Astrocyte (in vitro differentiated cells and primary cell): Measurements from ENCODE around the gene ABCG2. TPM values are rescaled to one million over a fixed set of nuclear protein-coding genes. Genes with fewer than 3 reads are reported as not detected.
A peak's percentile ranks its signal among the peaks of the same experiment; 100 is the strongest.

Experiments used
- DNase-seq: peaks from one replicate; pipeline ENCODE4 v3.0.0-alpha.2; 2010; ENCODE audit warnings: low read depth
- FAIRE-seq: peaks from 2 replicates; lab custom pipeline; 2011; peaks lifted over from hg19 to GRCh38; lab: Jason Lieb, UNC
- H2AFZ ChIP-seq: 2 replicates; pipeline ENCODE4 v1.6.0; 2012; ENCODE audit warnings: low read depth, low read length, inconsistent platforms
- H3K27ac ChIP-seq: 2 replicates; pipeline ENCODE4 v1.5.1; 2011; ENCODE audit warnings: low read depth, low read length, inconsistent platforms
- H3K27me3 ChIP-seq: 2 replicates; pipeline ENCODE4 v1.6.0; 2011; ENCODE audit warnings: low read length, inconsistent platforms; ENCODE audit not compliant: insufficient read depth
- H3K36me3 ChIP-seq: 2 replicates; pipeline ENCODE4 v1.5.1; 2011; ENCODE audit warnings: low read length, inconsistent platforms; ENCODE audit not compliant: insufficient read depth
- H3K4me1 ChIP-seq: 2 replicates; pipeline ENCODE4 v1.5.1; 2011; ENCODE audit warnings: low read length, inconsistent platforms; ENCODE audit not compliant: insufficient read depth
- H3K4me2 ChIP-seq: 2 replicates; pipeline ENCODE4 v1.6.0; 2012; ENCODE audit warnings: low read length, inconsistent platforms
- H3K4me3 ChIP-seq: 2 replicates; pipeline ENCODE4 v1.5.1; 2011; ENCODE audit warnings: low read depth, mild to moderate bottlenecking, low read length, inconsistent platforms; ENCODE audit not compliant: insufficient read depth
- H3K79me2 ChIP-seq: 2 replicates; pipeline ENCODE4 v1.6.0; 2012; ENCODE audit warnings: mild to moderate bottlenecking, low read length, inconsistent platforms; ENCODE audit not compliant: insufficient read depth
- H3K9ac ChIP-seq: 2 replicates; pipeline ENCODE4 v1.6.0; 2012; ENCODE audit warnings: mild to moderate bottlenecking, low read length, inconsistent platforms
- H3K9me3 ChIP-seq: 2 replicates; pipeline ENCODE4 v1.5.1; 2012; ENCODE audit warnings: low read depth, mild to moderate bottlenecking, low read length, inconsistent platforms; ENCODE audit not compliant: insufficient read depth
- H4K20me1 ChIP-seq: 2 replicates; pipeline ENCODE4 v1.6.0; 2012; ENCODE audit warnings: low read length, inconsistent platforms; ENCODE audit not compliant: insufficient read depth
- H3K27ac Mint-ChIP-seq: one replicate; pipeline ENCODE4 v1.8.0; 2021; ENCODE audit warnings: mild to moderate bottlenecking, mixed read lengths; ENCODE audit not compliant: unreplicated experiment
- H3K27me3 Mint-ChIP-seq: one replicate; pipeline ENCODE4 v1.8.0; 2021; ENCODE audit warnings: low read depth, mixed read lengths; ENCODE audit not compliant: unreplicated experiment
- H3K36me3 Mint-ChIP-seq: one replicate; pipeline ENCODE4 v1.8.0; 2021; ENCODE audit warnings: low read depth, mixed read lengths; ENCODE audit not compliant: unreplicated experiment
- H3K4me1 Mint-ChIP-seq: one replicate; pipeline ENCODE4 v1.8.0; 2021; ENCODE audit warnings: low read depth, mixed read lengths; ENCODE audit not compliant: unreplicated experiment
- H3K4me3 Mint-ChIP-seq: one replicate; pipeline ENCODE4 v1.8.0; 2021; ENCODE audit warnings: mild to moderate bottlenecking, moderate library complexity, mixed read lengths; ENCODE audit not compliant: unreplicated experiment
- H3K9me3 Mint-ChIP-seq: one replicate; pipeline ENCODE4 v1.8.0; 2021; ENCODE audit warnings: mild to moderate bottlenecking, mixed read lengths; ENCODE audit not compliant: unreplicated experiment
- EZH2 ChIP-seq: IDR thresholded peaks from 2 replicates; pipeline ENCODE4 v1.6.1; 2012; ENCODE audit warnings: mild to moderate bottlenecking, low read length, inconsistent platforms; ENCODE audit not compliant: insufficient read depth
- total RNA-seq: library from RNA; stranded (reverse); gene quantifications from 2 replicates; pipeline ENCODE4 v1.2.1, GENCODE V29; 2021
- TF ChIP-seq, protein P1 (sequence below): IDR thresholded peaks from 2 replicates; pipeline ENCODE4 v1.5.1; 2011; ENCODE audit warnings: low read depth, mild to moderate bottlenecking, inconsistent platforms, low read length, moderate library complexity; ENCODE audit not compliant: insufficient read depth

The ABCG2 gene
- total RNA-seq, 1 donor from 2014 or later = 2.5 TPM

DNA sequence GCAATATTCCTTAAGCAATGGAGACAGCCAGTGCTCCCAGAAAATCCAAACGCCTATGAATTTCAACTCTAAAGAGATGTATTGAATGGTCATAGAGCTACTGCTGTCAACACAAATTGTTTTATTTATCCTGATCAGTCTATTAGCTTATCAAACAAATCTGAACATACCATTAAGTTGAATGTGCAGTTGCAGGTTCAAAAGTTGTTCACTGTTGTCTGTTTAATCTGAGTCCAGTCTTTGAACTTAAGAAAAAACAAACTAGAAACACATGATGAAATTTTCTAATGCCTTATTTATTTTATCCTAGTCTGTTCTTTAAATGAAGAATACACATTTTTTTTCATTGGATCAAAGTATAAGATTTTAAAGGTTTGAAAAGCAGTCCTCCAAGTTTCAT lies 77.8 kb downstream of the ABCG2 start:
- no peak overlapping the region for H3K9ac ChIP-seq
- H3K27ac Mint-ChIP-seq = no peak overlapping the region
- peaks cover 5% of the 10 kb centered on the region for H3K27me3 Mint-ChIP-seq
- no peaks in the 10 kb centered on the region for H3K27me3 ChIP-seq
- no peak overlapping the region for H3K4me3 ChIP-seq
- H3K4me1 Mint-ChIP-seq = peaks cover 9% of the 10 kb centered on the region
- no peaks in the 10 kb centered on the region for H3K4me1 ChIP-seq
- no peaks in the 10 kb centered on the region for H3K9me3 ChIP-seq
- H3K27ac ChIP-seq = no peak overlapping the region
- H3K36me3 ChIP-seq = peaks cover 3% of the 10 kb centered on the region
- no peaks in the 10 kb centered on the region for H4K20me1 ChIP-seq
- no peaks in the 10 kb centered on the region for H3K9me3 Mint-ChIP-seq
- H2AFZ ChIP-seq = no peak overlapping the region
- DNase-seq = no peak
- peaks cover 6% of the 10 kb centered on the region for H3K36me3 Mint-ChIP-seq
- no peak overlapping the region for H3K4me2 ChIP-seq
- TF ChIP-seq, protein P1, sequence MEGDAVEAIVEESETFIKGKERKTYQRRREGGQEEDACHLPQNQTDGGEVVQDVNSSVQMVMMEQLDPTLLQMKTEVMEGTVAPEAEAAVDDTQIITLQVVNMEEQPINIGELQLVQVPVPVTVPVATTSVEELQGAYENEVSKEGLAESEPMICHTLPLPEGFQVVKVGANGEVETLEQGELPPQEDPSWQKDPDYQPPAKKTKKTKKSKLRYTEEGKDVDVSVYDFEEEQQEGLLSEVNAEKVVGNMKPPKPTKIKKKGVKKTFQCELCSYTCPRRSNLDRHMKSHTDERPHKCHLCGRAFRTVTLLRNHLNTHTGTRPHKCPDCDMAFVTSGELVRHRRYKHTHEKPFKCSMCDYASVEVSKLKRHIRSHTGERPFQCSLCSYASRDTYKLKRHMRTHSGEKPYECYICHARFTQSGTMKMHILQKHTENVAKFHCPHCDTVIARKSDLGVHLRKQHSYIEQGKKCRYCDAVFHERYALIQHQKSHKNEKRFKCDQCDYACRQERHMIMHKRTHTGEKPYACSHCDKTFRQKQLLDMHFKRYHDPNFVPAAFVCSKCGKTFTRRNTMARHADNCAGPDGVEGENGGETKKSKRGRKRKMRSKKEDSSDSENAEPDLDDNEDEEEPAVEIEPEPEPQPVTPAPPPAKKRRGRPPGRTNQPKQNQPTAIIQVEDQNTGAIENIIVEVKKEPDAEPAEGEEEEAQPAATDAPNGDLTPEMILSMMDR = no peak
- no peak for TF ChIP-seq EZH2
- H3K4me3 Mint-ChIP-seq = no peak overlapping the region
- FAIRE-seq = no peak
- H3K79me2 ChIP-seq = no peaks in the 10 kb centered on the region

DNA sequence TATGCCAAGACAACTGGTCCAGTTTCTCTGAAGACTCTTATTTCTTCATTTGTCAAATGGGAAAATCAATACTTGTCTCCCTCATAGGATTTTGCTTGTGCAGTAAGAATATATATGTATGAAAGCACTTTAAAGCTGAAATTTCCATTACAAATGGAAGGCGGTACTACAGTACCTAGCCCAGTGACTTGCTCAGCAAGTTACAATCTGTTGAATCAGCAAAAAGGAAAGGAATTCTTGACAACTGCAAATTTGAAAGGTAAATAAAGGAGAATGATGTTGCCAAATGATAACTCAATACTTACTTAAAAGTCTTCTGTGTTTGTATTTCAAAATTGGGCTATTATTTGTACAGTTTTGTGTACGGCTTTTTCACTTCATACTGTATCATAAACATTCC lies 79.9 kb downstream of the ABCG2 start:
- peaks cover 14% of the 10 kb centered on the region for H3K36me3 ChIP-seq
- no peak for TF ChIP-seq EZH2
- TF ChIP-seq, protein P1 = no peak
- no peak overlapping the region for H3K9ac ChIP-seq
- H3K4me2 ChIP-seq = no peak overlapping the region
- H2AFZ ChIP-seq = no peak overlapping the region
- no peak overlapping the region for H3K4me3 ChIP-seq
- no peak overlapping the region for H3K4me3 Mint-ChIP-seq
- no peaks in the 10 kb centered on the region for H3K9me3 ChIP-seq
- no peaks in the 10 kb centered on the region for H3K9me3 Mint-ChIP-seq
- no peaks in the 10 kb centered on the region for H4K20me1 ChIP-seq
- H3K79me2 ChIP-seq = no peaks in the 10 kb centered on the region
- no peaks in the 10 kb centered on the region for H3K27me3 Mint-ChIP-seq
- H3K27ac ChIP-seq = no peak overlapping the region
- H3K27me3 ChIP-seq = no peaks in the 10 kb centered on the region
- H3K27ac Mint-ChIP-seq = no peak overlapping the region
- FAIRE-seq (no peak), DNase-seq (no peak)
- H3K4me1 Mint-ChIP-seq = peaks cover 9% of the 10 kb centered on the region
- peaks cover 8% of the 10 kb centered on the region for H3K36me3 Mint-ChIP-seq
- no peaks in the 10 kb centered on the region for H3K4me1 ChIP-seq

DNA sequence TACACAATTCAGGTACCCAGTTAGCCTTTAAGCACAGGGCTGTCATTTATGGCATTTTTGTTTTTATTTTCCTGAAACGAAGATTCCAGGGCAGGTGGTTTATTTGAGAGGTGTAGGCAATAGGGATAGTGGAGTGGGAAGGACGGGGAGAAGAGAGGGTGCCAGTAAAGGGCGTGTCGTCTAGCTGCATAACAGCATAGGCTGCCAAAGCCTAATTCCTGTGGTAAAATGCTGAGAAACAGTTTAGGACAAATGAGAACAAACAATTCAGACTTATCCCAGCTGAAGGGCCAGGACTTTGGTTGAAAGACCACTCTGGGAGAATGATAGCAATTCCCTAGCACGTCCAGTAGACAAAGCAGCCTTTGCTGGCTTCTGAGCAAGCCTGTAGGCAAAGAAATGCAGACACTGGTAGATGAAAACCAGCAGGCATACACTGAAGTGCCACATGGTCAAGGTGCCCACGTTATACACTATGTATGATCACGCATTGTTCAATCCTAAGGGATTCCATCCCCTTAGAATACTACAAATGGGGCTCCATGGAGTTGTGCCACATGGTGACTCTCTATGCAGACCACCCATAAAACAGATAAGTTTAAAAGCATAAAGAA lies 80.4 kb downstream of the ABCG2 start:
- no peak overlapping the region for H2AFZ ChIP-seq
- FAIRE-seq (peak; percentile 17), DNase-seq (peak; percentile 73)
- no peak overlapping the region for H3K27ac ChIP-seq
- H3K4me1 ChIP-seq = no peaks in the 10 kb centered on the region
- TF ChIP-seq, protein P1 = no peak
- no peak for TF ChIP-seq EZH2
- Mint-ChIP-seq H3K9me3 (no peaks in the 10 kb centered on the region), H3K36me3 (peaks cover 8% of the 10 kb centered on the region), H3K27me3 (no peaks in the 10 kb centered on the region), H3K4me1 (peaks cover 9% of the 10 kb centered on the region), H3K27ac (no peak overlapping the region), H3K4me3 (no peak overlapping the region)
- no peaks in the 10 kb centered on the region for H3K9me3 ChIP-seq
- peaks cover 14% of the 10 kb centered on the region for H3K36me3 ChIP-seq
- no peak overlapping the region for H3K9ac ChIP-seq
- no peak overlapping the region for H3K4me3 ChIP-seq
- no peaks in the 10 kb centered on the region for H3K79me2 ChIP-seq
- H4K20me1 ChIP-seq = no peaks in the 10 kb centered on the region
- H3K4me2 ChIP-seq = no peak overlapping the region
- no peaks in the 10 kb centered on the region for H3K27me3 ChIP-seq
